Measurements from ENCODE around the gene LBHD2. TPM values are rescaled to one million over a fixed set of nuclear protein-coding genes. Genes with fewer than 3 reads are reported as not detected.

The LBHD2 gene
- total and polyA plus RNA-seq, 10 of the 15 experiments (the other 5 are each of a cell fraction or from before 2014, with no cell fraction given), result not detected

GRCh38 chr14:103138301-103139131 lies 54.5 kb downstream of the LBHD2 start (continued):
- no peak for TF ChIP-seq ZNF687 (IDR thresholded peaks at IDR 0.05)
- TF ChIP-seq ZBTB4 (CRISPR knock-in tag; IDR thresholded peaks at IDR 0.05), result no peak
- TF ChIP-seq FOS (IDR thresholded peaks at IDR 0.05; ENCODE audit: borderline replicate concordance, extremely low read depth, insufficient read length), result no peak
- no peak for TF ChIP-seq SMC3 (IDR thresholded peaks at IDR 0.05; ENCODE audit: borderline replicate concordance, low read length)
- no peak for TF ChIP-seq POU2F2 (IDR thresholded peaks at IDR 0.05; ENCODE audit: borderline replicate concordance, low read depth, low read length)
- TF ChIP-seq SIX5 (IDR thresholded peaks at IDR 0.05; ENCODE audit: low read depth, low read length, severe bottlenecking), result no peak
- TF ChIP-seq MLLT1 (IDR thresholded peaks at IDR 0.05), result no peak
- no peak for TF ChIP-seq NBN (IDR thresholded peaks at IDR 0.05)
- TF ChIP-seq CBFB (IDR thresholded peaks at IDR 0.05; ENCODE audit: low read depth), result no peak
- TF ChIP-seq CREM (IDR thresholded peaks at IDR 0.05; ENCODE audit: low read depth), result no peak
- TF ChIP-seq REST (IDR thresholded peaks at IDR 0.05; ENCODE audit: low read depth, low read length), result no peak
